ENCODE data around the gene BBS12.

GRCh38 chr4:122686691-122687090 is 45.8 kb upstream of the BBS12 start:
- TF ChIP-seq CTCF (IDR thresholded peaks at IDR 0.05) (no peak), POLR2A (IDR thresholded peaks at IDR 0.05) (no peak)
